Measurements from ENCODE around the gene TESK2.

TESK2 gene

GRCh38 chr1:45443580-45444446 is 47.1 kb downstream of the TESK2 start:
- no peak for DNase-seq (ENCODE audit: extremely low spot score)
- ChIA-PET POLR2A (no interaction called here), CTCF (interaction anchor here (1.0 to 1.4 kb wide), 4 partner anchors 16 to 47 kb away, joined by 3 to 4 read pairs (median 3); no protein-coding TSS in a partner anchor)
- TF ChIP-seq CTCF (IDR thresholded peaks at IDR 0.05; ENCODE audit: control extremely low read depth, extremely low read depth, low read depth, missing control alignments): no peak

- no peak for DNase-seq (ENCODE audit: extremely low spot score)
- no peak for TF ChIP-seq CTCF (IDR thresholded peaks at IDR 0.05; ENCODE audit: control extremely low read depth, extremely low read depth, low read depth, missing control alignments)
- CTCF ChIA-PET: interaction anchor here (1.2 to 1.5 kb wide), 2 partner anchors 18 to 82 kb away, joined by 3 read pairs; no protein-coding TSS in a partner anchor
- POLR2A ChIA-PET: no interaction called here
Measured at GRCh38 chr1:45442272-45442671, 48.7 kb downstream of the TESK2 start.

- ChIA-PET CTCF (interaction anchor here (1.2 kb wide), 2 partner anchors 9 to 18 kb away, joined by 3 read pairs; no protein-coding TSS in a partner anchor), POLR2A (no interaction called here)
- no peak for TF ChIP-seq CTCF (IDR thresholded peaks at IDR 0.05; ENCODE audit: control extremely low read depth, extremely low read depth, low read depth, missing control alignments)
- no peak for DNase-seq (ENCODE audit: extremely low spot score)
Measured at GRCh38 chr1:45437323-45437722, 53.6 kb downstream of the TESK2 start.

GRCh38 chr1:45430490-45430889 is 60.5 kb downstream of the TESK2 start:
- POLR2A ChIA-PET: no interaction called here
- no peak for DNase-seq (ENCODE audit: extremely low spot score)
- no peak for TF ChIP-seq CTCF (IDR thresholded peaks at IDR 0.05; ENCODE audit: control extremely low read depth, extremely low read depth, low read depth, missing control alignments)
- CTCF ChIA-PET: interaction anchor here (0.9 to 1.6 kb wide), 3 partner anchors 17 to 40 kb away, joined by 3 read pairs; no protein-coding TSS in a partner anchor

- CTCF ChIA-PET: interaction anchor here (1.3 to 1.6 kb wide), 2 partner anchors 16 to 17 kb away, joined by 3 read pairs; no protein-coding TSS in a partner anchor
- no peak for DNase-seq (ENCODE audit: extremely low spot score)
- POLR2A ChIA-PET: no interaction called here
- no peak for TF ChIP-seq CTCF (IDR thresholded peaks at IDR 0.05; ENCODE audit: control extremely low read depth, extremely low read depth, low read depth, missing control alignments)
Measured at GRCh38 chr1:45429561-45430159, 61.3 kb downstream of the TESK2 start.

- ChIA-PET POLR2A (interaction anchor here (0.5 kb wide), 1 partner anchor 58 kb away, joined by 5 read pairs; no protein-coding TSS in a partner anchor), CTCF (interaction anchor here (1.0 to 2.6 kb wide), 6 partner anchors 8 to 64 kb away, joined by 3 to 9 read pairs (median 4); no protein-coding TSS in a partner anchor)
- no peak for TF ChIP-seq CTCF (IDR thresholded peaks at IDR 0.05; ENCODE audit: control extremely low read depth, extremely low read depth, low read depth, missing control alignments)
- no peak for DNase-seq (ENCODE audit: extremely low spot score)
Measured at GRCh38 chr1:45423906-45424678, 66.9 kb downstream of the TESK2 start.
